Ovary (tissue), 3 donors: ENCODE measurements around the gene ADAMTSL3.

ENCODE experiments used
- CTCF ChIP-seq, 3 donors: fragments of 450-650 bp in 2 of 3; fragments of 200-600 bp in 1 of 3; IDR thresholded peaks; one replicate each; pipeline versions ENCODE4 v1.5.1 to v1.8.0; 2016 to 2022; ENCODE audit warnings: antibody characterized with exemption in 3 of 3, mild to moderate bottlenecking in 1 of 3
- EP300 ChIP-seq: sonication (generic); formaldehyde crosslinking; IDR thresholded peaks from one replicate; pipeline ENCODE4 v1.6.1; 2017; ENCODE audit warnings: antibody characterized with exemption
- POLR2A ChIP-seq: fragments of 450-650 bp; IDR thresholded peaks from one replicate; pipeline ENCODE4 v1.6.1; 2017; ENCODE audit warnings: antibody characterized with exemption, mild to moderate bottlenecking, moderate library complexity
- donor health status: DM: no; HTN: no; CAD: no.

- TF ChIP-seq POLR2A (no peak), CTCF (IDR thresholded peaks at IDR 0.05) (no peak), EP300 (no peak)
Observed at GRCh38 chr15:83644439-83644838, 9.5 kb upstream of the ADAMTSL3 start.
